Smooth muscle cell of the brain vasculature (primary cell): ENCODE measurements around the gene WDR89.
"Not testable (repeated sequence)": the region's sequence is repeated elsewhere in the genome, so short reads cannot be mapped to it uniquely, and the experiment has no call there.

Experiments used
- DNase-seq: peaks from one replicate; pipeline ENCODE4 v3.0.0-alpha.2; 2012; ENCODE audit warnings: low read depth, low spot score

WDR89 gene

DNA sequence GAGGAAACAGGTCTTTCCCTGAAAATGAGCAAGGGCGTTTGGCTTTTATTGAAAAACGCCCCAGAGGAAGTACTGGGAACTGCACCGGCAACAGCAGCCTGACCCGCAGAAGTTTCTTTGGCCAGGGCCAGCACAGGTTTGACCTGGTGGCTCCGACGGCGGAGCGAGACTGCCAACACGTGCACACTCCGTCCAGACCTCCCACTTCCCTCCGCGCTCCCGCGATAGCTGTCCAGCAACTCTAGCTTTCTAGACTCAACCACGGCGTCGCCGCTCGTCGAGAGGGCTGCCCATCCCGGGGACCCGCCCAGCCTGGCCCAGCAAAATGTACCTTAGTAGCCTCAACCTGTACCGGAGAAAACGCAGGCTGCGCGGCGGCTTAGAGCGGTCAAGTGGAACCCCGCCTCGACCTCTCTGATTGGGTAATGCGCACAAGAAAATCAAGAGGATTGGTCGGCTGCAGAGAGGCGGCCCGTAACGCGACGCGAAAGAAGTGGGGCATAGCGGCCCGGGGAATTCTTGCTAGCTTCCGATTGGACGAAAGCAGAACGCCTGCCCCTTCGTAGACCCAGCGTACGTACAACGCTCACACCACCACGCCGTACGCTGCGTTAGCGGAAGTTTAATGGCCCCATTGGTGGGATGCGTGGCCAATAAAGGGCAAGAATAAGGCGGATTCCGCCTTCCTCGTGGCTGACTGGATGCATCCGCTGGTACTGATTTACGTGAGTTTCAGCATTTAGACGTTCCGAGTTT is at the start of gene WDR89:
Gene WDR89 (minus strand): TSS at position 399 of the 756 bp plus-strand sequence. CDS start 41,929 bp downstream, outside the sequence.
- DNase-seq = peak; percentile 99

DNA sequence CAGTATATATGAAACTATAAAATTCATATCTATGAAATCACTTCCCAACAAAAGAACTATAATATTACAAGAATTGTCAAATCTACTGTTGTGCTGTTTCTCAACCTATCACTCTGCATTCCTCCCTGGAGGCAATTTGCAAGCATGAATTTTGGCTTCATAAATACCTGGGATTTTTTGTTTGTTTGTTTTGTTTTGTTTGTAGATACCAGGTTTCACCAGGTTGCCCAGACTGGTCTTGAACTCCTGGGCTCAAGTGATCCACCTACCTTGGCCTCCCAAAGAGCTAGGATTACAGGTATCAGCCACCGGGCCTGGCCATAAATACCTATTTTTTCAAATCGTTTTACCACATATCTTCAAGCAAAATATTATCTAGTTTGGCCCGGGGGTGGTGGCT is 47.5 kb upstream of the WDR89 start:
- DNase-seq = no peak

DNA sequence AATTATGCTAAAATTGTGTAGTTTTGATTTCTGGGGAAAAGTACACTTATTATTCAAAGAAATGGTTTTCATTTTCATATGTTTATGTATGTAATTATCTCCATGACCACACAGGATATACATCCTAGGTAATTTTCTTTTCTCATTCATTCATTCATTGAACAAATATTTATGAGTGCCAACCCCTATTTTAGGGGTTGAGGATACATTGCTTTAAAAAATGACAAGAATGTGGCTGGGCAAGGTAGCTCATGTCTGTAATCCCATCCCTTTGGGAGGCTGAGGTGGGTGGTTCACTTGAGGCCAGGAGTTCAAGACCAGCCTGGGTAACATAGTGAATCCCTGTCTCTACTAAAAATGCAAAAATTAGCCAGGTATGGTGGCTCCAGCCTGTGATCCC is 45.3 kb upstream of the WDR89 start:
- DNase-seq = no peak

GRCh38 chr14:63685401-63685800 is 43.7 kb upstream of the WDR89 start:
- no peak for DNase-seq

DNA sequence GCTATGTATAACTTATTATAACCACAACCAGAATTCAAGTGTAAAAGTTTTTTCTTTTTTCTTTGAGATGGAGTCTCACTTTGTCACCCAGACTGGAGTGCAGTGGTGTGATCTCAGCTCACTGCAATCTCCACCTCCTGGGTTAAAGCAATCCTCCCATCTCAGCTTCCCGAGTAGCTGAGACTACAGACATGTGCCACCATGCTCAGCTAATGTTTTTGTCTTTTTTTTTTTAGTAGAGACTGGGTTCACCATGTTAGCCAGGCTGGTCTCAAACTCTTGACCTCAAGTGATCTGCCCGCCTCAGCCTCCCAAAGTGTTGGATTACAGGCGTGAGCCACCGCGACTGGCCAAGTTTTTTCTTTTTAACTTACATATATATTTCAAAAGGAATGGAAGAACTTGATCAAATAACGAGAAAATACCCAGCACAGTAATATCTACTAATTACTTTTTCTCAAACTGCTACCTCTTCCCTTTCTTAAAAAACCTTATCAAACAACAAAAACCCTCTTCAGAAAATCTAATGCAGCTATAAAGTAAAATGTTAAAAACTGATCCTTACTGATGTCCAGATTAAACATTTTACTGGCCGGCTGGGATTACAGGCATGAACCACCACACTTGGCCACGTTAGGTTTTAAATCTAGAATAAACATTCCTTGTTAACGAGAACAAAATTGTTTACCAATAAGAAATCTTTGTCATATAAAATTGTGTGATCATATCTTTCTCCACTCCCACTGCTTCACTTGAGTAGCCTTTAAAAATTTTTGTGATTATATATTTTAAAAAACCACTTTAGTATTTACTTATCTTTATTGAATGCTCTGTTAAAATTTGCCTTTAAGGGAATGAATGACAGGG is 41.3 kb upstream of the WDR89 start:
- no peak for DNase-seq

- no peak for DNase-seq
These were observed 36.9 kb upstream of the WDR89 start for GRCh38 chr14:63678536-63678935.

- no peak for DNase-seq
These were observed 36.3 kb upstream of the WDR89 start for GRCh38 chr14:63677891-63678379.

- no peak for DNase-seq
These were observed 34.9 kb upstream of the WDR89 start for GRCh38 chr14:63676615-63677014.

GRCh38 chr14:63673886-63674497 is 32.3 kb upstream of the WDR89 start:
- DNase-seq = no peak

- DNase-seq = no peak
These were observed 31.6 kb upstream of the WDR89 start for GRCh38 chr14:63673255-63673654.

- DNase-seq = no peak
These were observed 30.9 kb upstream of the WDR89 start for GRCh38 chr14:63672417-63673180.

DNA sequence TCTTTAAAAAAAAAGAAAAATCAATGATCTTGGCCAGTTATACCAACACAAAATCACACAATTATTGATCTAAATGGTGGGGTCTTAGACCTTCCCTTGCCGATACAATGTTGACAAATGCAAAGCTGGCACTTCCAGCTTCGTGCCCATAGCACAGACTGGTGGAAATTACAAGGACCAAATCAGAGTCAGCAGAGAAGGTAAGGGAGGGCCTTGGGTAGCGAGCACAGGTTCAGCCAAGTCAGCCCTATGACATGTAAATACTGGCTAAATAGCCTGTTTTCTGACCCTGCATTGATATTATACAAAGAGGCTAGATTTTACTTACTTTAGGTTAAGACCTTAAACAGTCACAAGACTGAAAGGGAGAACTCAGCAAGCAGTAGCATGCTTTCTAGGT is 30.3 kb upstream of the WDR89 start:
- DNase-seq = no peak

- no peak for DNase-seq
These were observed 29.0 kb upstream of the WDR89 start for GRCh38 chr14:63670692-63671091.

- DNase-seq = no peak
These were observed 24.7 kb upstream of the WDR89 start for GRCh38 chr14:63666335-63666734.

GRCh38 chr14:63663428-63664341 is 22.0 kb upstream of the WDR89 start:
- no peak for DNase-seq

DNA sequence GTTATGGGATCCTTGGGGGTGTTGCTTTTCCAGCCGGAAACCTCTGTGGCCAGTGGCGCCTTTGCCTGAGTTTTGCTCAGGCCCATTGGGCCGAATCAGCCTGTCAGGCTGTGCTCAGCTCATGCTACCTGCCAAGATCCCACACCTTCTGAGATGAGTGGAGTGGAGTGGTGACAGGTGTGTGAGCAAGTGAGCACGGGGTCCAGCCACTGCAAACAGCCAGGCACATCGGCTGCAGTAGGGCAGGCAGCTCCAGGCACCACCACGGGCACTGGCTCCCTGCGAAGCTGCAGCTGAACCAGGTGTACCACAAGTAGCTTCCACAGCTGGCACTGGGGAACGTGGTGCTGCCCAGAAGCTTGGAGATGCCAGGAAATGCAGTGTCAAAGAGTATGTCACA is 21.1 kb upstream of the WDR89 start:
- no peak for DNase-seq

DNA sequence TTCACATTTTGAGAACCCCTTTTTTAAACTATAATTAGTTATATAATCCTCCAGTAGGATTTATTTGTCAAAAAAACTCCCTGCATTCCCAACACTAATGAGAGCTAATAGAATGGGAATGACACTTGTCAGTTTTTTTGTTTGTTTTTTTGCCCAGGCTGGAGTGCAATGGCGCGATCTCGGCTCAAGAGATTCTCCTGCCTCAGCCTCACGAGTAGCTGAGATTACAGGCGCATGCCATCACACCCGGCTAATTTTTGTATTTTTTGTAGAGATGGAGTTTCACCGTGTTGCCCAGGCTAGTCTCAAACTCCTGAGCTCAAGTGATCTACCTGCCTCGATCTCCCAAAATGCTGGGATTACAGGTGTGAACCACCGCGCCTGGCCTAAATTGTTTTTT is 20.2 kb upstream of the WDR89 start:
- DNase-seq = not testable (repeated sequence)

DNA sequence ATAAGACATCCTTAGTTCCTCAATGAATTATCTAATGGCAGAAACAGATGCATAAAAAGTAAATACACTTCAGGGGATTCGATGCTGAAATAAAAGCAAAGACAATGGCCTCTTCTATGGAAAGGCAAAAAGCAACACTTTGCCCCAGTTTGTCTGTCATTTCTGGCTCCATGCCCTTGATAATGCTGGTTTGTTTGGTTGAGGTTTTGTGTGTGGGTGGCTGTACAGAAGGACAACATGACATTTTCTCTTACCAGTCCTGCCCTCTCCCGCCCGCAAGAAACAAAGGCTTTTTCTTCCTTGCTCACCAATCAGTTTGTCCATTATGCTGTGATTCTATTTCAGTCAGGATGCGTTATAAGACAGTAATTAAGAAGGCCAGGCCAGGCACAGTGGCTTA is 18.1 kb upstream of the WDR89 start:
- DNase-seq = no peak

GRCh38 chr14:63656194-63656593 is 14.5 kb upstream of the WDR89 start:
- DNase-seq = no peak

GRCh38 chr14:63654936-63655335 is 13.3 kb upstream of the WDR89 start:
- DNase-seq = no peak
